Ascending aorta (tissue), 2 donors: ENCODE results near the gene P4HA2. TPM values are rescaled to one million over a fixed set of nuclear protein-coding genes. Genes with fewer than 3 reads are reported as not detected.

Experiments used
- DNase-seq, 2 donors: peaks; one replicate each; pipeline ENCODE4 v3.0.0-alpha.2; 2019; ENCODE audit warnings: low spot score in 2 of 2
- H3K27ac ChIP-seq, 2 donors: fragments of 200-600 bp; sonication (generic); one replicate each; pipeline ENCODE4 v1.5.1; 2016 to 2017; ENCODE audit warnings: mild to moderate bottlenecking in 1 of 2
- H3K27me3 ChIP-seq: fragments of 200-600 bp; sonication (generic); one replicate; pipeline ENCODE4 v1.5.1; 2017
- H3K36me3 ChIP-seq, 2 donors: fragments of 200-600 bp; sonication (generic); one replicate each; pipeline ENCODE4 v1.5.1; 2016
- H3K4me1 ChIP-seq, 2 donors: fragments of 200-600 bp; sonication (generic); one replicate each; pipeline ENCODE4 v1.5.1; 2016 to 2017; ENCODE audit warnings: mild to moderate bottlenecking in 1 of 2
- H3K4me3 ChIP-seq, 2 donors: fragments of 200-600 bp; sonication (generic); one replicate each; pipeline ENCODE4 v1.5.1; 2016 to 2017; ENCODE audit warnings: mild to moderate bottlenecking in 1 of 2
- H3K9me3 ChIP-seq, 2 donors: fragments of 200-600 bp; sonication (generic); one replicate each; pipeline ENCODE4 v1.5.1; 2016
- intact Hi-C: fragments of 100-400 bp; cut with DNase I; formaldehyde crosslinking; loops from one replicate; pipeline ENCODE4 v1.15.1; 2023
- total RNA-seq: library from RNA; depleted of rRNA; stranded (reverse); fragments of >200 nt; gene quantifications from one replicate; pipeline ENCODE4 v1.1.0, GENCODE V29; 2016
- TF ChIP-seq, protein P1 (sequence below), 3 experiments: fragments of 200-600 bp in 2 of 3; fragments of 450-650 bp in 1 of 3; sonication (generic) in 2 of 3; IDR thresholded peaks; one replicate each; pipeline ENCODE4 v1.5.1; 2016 to 2019; ENCODE audit warnings: antibody characterized with exemption in 3 of 3, mild to moderate bottlenecking in 1 of 3, moderate library complexity in 1 of 3

Gene P4HA2
- total RNA-seq, 1 donor from 2014 or later: 22.6 TPM

- intact Hi-C loops: loop anchor here (5.0 to 10.0 kb wide), 3 partner anchors 37 to 266 kb away; partner anchors contain the start of gene IRF1
- TF ChIP-seq, protein P1, sequence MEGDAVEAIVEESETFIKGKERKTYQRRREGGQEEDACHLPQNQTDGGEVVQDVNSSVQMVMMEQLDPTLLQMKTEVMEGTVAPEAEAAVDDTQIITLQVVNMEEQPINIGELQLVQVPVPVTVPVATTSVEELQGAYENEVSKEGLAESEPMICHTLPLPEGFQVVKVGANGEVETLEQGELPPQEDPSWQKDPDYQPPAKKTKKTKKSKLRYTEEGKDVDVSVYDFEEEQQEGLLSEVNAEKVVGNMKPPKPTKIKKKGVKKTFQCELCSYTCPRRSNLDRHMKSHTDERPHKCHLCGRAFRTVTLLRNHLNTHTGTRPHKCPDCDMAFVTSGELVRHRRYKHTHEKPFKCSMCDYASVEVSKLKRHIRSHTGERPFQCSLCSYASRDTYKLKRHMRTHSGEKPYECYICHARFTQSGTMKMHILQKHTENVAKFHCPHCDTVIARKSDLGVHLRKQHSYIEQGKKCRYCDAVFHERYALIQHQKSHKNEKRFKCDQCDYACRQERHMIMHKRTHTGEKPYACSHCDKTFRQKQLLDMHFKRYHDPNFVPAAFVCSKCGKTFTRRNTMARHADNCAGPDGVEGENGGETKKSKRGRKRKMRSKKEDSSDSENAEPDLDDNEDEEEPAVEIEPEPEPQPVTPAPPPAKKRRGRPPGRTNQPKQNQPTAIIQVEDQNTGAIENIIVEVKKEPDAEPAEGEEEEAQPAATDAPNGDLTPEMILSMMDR (IDR thresholded peaks at IDR 0.05): no peak
- DNase-seq: no peak
- Histone ChIP-seq H3K36me3 (no peaks in the 10 kb centered on the region), H3K27ac (no peak overlapping the region), H3K4me1 (peaks cover 8 to 27% of the 10 kb centered on the region in 2 donors), H3K27me3 (no peaks in the 10 kb centered on the region), H3K4me3 (no peak overlapping the region), H3K9me3 (no peaks in the 10 kb centered on the region)
Observed at GRCh38 chr5:132229236-132229635, 1.6 kb upstream of the P4HA2 start.

DNA sequence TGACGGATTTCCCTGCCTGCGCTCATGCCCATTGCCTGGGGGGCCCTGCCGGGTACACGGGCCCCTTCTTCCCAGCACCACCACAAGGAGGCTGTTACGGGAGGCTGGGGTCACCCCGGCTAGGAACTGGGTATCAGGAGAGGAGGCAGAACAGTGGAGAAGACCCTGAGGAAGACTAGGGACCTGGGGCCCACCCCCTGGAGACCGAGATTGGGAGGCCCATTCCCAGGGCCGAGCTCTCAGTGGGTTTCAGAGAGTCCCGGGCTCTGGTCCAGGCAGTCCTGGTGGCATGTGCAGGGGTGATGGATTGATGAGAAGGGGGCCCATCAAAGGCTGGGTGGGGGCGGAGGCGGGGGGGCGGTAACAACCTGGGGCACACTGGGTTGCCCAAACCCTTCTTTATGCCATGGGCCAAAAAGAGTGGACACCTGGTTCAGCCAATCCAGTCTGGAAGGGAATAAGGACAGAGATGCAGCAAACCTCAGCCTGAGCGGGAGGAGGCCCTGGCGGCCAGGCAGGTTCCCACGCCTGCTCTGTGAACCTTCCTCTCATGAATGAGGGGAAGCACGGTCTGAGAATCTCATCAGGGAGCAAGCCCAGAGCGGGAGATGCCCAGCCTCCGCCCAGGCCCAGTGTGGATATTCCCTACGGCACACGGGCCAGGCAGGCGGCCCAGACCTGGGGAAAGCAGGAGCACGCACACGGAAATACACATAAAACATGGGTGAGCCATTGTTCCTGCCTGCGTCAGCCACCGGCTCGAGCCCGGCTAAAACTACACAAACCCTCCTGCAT is 785 bp upstream of the P4HA2 start:
- Histone ChIP-seq H3K4me3 (peak overlapping the region; percentile 61 to 83), H3K9me3 (no peaks in the 10 kb centered on the region), H3K36me3 (no peaks in the 10 kb centered on the region), H3K4me1 (peaks cover 13 to 34% of the 10 kb centered on the region in 2 donors), H3K27me3 (no peaks in the 10 kb centered on the region), H3K27ac (peak overlapping the region; percentile 84 to 87)
- intact Hi-C loops: loop anchor here (5.0 to 10.0 kb wide), 3 partner anchors 36 to 266 kb away; partner anchors contain the start of gene IRF1
- TF ChIP-seq, protein P1 (IDR thresholded peaks at IDR 0.05): no peak
- DNase-seq: peak in 1 of 2 donors; percentile 62

DNA sequence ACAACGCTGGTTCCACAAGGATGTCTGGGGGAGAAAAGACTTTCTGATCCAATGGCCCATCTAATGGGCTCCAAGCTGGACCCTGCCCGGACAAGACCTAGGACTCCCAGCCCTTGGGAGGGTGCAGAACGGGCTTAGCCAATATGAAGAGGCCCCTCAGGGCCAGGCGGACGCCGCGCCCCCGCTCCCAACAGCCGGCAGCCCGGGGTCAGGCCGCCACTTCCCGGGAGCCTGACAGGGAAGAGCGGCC is 493 bp downstream of the P4HA2 start:
- peak overlapping the region; percentile 84 to 87 for H3K27ac ChIP-seq
- no peaks in the 10 kb centered on the region for H3K9me3 ChIP-seq
- peak overlapping the region; percentile 61 to 83 for H3K4me3 ChIP-seq
- intact Hi-C loops: loop anchor here (2.0 to 10.0 kb wide), 4 partner anchors 32 to 268 kb away; partner anchors contain the start of gene IRF1
- peaks cover 25 to 47% of the 10 kb centered on the region in 2 donors for H3K4me1 ChIP-seq
- no peak for DNase-seq
- H3K36me3 ChIP-seq: no peaks in the 10 kb centered on the region
- TF ChIP-seq, protein P1 (IDR thresholded peaks at IDR 0.05): peak in 1 of 3 experiments; percentile 30
- H3K27me3 ChIP-seq: no peaks in the 10 kb centered on the region

DNA sequence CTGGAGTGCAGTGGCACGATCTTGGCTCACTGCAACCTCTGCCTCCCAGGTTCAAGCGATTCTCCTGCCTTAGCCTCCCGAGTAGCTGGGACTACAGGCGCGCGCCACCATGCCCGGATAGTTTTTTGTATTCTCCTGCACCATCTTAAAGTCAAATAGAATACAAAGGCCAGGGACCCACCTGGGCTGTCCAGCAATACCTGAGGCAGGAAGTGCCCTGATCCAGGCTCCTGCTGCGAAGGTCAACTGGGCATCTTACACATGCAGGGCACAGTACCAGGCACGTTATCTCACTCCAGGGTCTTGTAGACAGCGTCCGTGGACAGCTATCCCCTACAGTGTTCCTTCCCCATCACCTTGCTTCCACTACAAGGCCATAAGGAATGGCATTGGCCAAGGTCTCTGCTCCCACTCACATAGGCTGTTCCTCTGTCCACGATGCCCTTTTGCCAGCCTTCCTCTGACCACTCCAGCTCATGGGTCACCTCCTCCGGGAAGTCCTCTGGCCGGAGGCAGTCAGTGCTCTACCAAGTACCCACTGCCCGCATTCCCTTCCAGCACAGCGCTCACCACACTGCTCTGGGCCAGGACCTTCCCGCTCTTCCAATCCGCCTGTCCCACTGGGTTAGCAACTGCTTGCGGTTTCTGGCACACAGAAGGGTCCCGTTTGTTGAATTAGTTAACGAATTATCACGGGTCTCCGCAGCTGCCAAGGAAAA is 978 bp downstream of the P4HA2 start:
- peak overlapping the region; percentile 61 to 83 for H3K4me3 ChIP-seq
- no peaks in the 10 kb centered on the region for H3K36me3 ChIP-seq
- intact Hi-C loops: loop anchor here (2.0 to 10.0 kb wide), 4 partner anchors 32 to 268 kb away; partner anchors contain the start of gene IRF1
- H3K4me1 ChIP-seq: peaks cover 26 to 50% of the 10 kb centered on the region in 2 donors
- H3K27ac ChIP-seq: peak overlapping the region; percentile 84 to 87
- no peaks in the 10 kb centered on the region for H3K27me3 ChIP-seq
- DNase-seq: peak in 1 of 2 donors; percentile 65
- H3K9me3 ChIP-seq: no peaks in the 10 kb centered on the region
- TF ChIP-seq, protein P1 (IDR thresholded peaks at IDR 0.05): no peak

DNA sequence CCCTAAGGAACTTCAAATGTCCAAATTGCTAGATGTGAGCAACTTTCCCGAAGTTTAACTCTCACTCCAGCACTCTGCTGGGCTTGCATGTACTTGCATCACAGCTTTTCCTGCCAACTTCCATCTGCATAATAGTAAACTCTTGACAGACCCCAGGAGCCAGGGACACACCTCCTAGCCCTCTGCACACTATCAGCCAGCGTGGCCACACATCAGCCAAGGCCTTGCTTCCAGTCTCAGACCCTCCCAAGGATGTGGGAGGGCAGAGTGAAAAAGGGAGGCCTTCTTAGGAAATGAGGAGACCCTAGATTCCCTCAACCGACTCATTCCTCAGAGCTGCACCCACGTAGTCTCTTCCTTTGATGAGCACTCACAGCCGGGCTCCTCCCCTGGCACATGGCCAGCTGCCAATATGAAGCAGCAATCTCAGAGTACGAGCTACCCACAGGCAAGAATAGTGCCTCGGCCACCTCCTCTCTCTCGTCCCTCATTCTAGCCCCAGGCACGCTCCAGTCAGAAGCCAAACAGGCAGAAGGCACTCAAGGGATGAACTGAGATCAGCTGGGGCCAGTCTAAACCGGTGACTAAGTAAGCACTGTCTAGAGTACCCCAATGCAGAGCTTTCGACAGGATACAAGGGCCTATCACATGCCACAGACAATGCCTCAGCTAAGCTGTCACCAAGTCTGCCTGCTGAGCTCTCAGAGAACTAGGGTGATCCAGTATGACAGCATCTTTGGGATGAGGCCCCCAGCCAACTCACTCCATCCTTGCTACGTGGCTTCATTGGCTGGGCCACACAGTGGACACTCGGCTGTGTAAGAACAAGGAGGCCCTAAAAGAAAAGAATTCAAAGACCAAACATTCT is 2.3 kb downstream of the P4HA2 start:
- H3K27ac ChIP-seq: peak overlapping the region; percentile 58 to 84
- peaks cover 31 to 63% of the 10 kb centered on the region in 2 donors for H3K4me1 ChIP-seq
- H3K4me3 ChIP-seq: peak overlapping the region in 1 of 2 donors; percentile 83
- TF ChIP-seq, protein P1 (IDR thresholded peaks at IDR 0.05): no peak
- DNase-seq: peak in 1 of 2 donors; percentile 81
- no peaks in the 10 kb centered on the region for H3K9me3 ChIP-seq
- no peaks in the 10 kb centered on the region for H3K27me3 ChIP-seq
- intact Hi-C loops: loop anchor here (2.0 to 10.0 kb wide), 4 partner anchors 33 to 269 kb away; partner anchors contain the start of gene IRF1
- H3K36me3 ChIP-seq: no peaks in the 10 kb centered on the region
